ENCODE measurements around the gene AQP11.

The AQP11 gene

GRCh38 chr11:77580712-77581337, 8.9 kb upstream of the AQP11 start:
- no peak for TF ChIP-seq CTCF (conservative IDR thresholded peaks at IDR 0.05)
- H3K27ac ChIP-seq: no peak overlapping the region

DNA sequence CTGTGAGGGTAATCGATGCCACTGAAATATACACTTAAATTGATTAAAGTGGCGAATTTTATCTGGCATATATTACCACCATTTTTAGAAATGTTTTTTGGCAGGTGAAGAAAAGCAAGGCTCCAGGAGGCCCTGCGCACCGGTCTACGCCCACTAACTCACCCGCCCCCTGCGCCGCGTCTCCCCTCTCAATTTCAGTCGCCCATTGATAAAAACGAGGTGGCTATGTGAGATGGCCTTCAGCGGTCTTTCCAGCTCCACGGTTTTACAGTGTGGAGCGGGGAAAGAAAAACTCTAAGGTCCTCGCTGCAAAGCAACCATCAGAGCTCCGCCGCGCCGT, 602 bp upstream of the AQP11 start:
- no peak for TF ChIP-seq CTCF (conservative IDR thresholded peaks at IDR 0.05)
- peak overlapping the region; percentile 90 for H3K27ac ChIP-seq

DNA sequence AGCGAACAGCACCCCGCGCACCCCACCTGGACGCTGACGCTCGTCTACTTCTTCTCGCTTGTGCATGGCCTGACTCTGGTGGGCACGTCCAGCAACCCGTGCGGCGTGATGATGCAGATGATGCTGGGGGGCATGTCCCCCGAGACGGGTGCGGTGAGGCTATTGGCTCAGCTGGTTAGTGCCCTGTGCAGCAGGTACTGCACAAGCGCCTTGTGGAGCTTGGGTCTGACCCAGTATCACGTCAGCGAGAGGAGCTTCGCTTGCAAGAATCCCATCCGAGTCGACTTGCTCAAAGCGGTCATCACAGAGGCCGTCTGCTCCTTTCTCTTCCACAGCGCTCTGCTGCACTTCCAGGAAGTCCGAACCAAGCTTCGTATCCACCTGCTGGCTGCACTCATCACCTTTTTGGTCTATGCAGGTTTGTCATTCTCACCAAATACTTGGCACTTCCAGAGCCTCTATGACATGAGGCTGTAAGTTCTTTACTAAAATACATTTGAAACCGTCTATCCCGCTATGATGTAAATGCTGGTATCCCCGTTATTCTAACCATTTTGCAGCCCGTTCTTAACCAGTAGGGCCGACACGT, 535 bp downstream of the AQP11 start:
- peak; percentile 40 for TF ChIP-seq CTCF (conservative IDR thresholded peaks at IDR 0.05)
- H3K27ac ChIP-seq: peak overlapping the region; percentile 90

DNA sequence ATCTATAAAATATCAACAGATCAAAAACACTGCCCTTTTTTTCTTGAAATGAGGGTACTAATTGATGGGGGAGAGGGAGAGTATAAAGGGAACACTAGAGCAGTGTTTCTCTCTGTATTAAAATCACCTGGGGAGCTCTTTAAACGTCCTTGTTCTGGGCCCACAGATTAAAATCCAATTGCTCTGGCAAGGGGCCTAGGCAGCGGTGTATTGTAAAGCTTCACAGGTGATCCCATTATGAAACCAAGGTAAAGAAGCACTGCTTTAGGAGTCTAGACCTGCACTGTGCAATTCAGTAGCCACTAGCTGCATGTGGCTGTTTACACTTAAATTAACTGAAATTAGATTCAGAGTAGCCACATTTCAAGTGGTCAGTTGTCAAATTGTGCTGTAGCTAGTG, 3.0 kb downstream of the AQP11 start:
- TF ChIP-seq CTCF (conservative IDR thresholded peaks at IDR 0.05): no peak
- 0 out of 2 replicates have a peak overlapping the region, but pooled peaks have one; percentile 22 for H3K27ac ChIP-seq

- no peak overlapping the region for H3K27ac ChIP-seq
- TF ChIP-seq CTCF (conservative IDR thresholded peaks at IDR 0.05): no peak
These were observed 4.1 kb downstream of the AQP11 start for GRCh38 chr11:77593883-77594282.

DNA sequence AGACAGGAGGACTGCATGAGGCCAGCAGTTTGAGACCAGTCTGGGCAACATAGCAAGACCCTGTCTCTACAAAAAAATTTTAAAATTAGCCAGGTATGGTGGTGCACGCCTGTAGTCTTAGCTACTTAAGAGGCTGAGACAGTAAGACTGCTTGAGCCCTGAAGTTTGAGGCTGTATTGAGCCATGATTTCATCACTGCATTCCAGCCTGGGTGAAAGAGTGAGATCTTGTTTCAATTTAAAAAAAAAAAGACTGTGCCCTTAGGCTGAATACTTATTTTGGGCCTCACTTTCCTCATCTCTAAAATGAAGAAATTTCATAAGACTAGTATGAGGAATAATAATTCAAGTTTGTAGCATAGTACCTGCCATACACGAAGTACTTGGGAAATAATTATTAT, 6.9 kb downstream of the AQP11 start:
- TF ChIP-seq CTCF (conservative IDR thresholded peaks at IDR 0.05): no peak
- H3K27ac ChIP-seq: no peak overlapping the region

- H3K27ac ChIP-seq: peak overlapping the region; percentile 75
- TF ChIP-seq CTCF (conservative IDR thresholded peaks at IDR 0.05): no peak
These were observed 8.4 kb downstream of the AQP11 start for GRCh38 chr11:77598195-77598594.

Data from VCaP (cell line).